Measurements from ENCODE around the gene NGFR. TPM values are rescaled to one million over a fixed set of nuclear protein-coding genes. Genes with fewer than 3 reads are reported as not detected.
A peak's percentile ranks its signal among the peaks of the same experiment; 100 is the strongest.

Gene NGFR
- total RNA-seq, 1 experiment from 2014 or later = 11.3 TPM

DNA sequence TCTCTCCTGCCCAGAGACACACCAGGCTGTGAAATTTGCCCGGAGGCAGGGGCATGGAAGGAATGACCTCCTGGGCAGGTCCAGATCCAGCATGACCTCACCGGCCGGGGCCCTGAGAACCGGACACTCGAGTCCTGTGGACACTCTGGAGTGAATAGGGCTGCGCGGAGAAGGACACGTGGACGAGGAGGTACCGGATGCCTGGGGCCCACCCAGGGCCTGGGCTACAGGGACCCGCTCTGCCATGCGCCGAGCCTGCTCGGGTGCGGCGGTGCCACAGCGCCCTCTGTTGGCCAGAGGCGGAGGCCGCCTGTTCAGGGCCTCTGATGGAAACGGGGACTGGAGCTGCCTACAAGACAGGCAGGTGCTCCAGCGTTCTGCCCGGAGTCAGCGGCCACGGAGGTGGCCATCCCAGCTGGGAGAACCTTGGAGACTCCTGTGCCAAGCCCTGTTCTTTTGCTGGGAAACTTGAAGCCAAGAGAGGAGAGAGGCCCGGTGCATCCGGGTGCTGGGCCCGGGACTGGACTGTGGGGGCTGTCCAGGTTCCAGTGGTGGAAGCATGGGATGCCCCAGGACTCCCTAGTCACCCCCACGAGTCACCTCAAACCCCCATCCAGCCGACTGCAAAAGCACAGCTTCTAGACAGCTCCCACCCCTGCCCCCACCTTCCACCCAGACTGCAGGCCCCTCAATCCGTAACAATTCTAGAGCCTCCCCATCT, 61.3 kb downstream of the NGFR start (continued):
- TF ChIP-seq, protein P1, sequence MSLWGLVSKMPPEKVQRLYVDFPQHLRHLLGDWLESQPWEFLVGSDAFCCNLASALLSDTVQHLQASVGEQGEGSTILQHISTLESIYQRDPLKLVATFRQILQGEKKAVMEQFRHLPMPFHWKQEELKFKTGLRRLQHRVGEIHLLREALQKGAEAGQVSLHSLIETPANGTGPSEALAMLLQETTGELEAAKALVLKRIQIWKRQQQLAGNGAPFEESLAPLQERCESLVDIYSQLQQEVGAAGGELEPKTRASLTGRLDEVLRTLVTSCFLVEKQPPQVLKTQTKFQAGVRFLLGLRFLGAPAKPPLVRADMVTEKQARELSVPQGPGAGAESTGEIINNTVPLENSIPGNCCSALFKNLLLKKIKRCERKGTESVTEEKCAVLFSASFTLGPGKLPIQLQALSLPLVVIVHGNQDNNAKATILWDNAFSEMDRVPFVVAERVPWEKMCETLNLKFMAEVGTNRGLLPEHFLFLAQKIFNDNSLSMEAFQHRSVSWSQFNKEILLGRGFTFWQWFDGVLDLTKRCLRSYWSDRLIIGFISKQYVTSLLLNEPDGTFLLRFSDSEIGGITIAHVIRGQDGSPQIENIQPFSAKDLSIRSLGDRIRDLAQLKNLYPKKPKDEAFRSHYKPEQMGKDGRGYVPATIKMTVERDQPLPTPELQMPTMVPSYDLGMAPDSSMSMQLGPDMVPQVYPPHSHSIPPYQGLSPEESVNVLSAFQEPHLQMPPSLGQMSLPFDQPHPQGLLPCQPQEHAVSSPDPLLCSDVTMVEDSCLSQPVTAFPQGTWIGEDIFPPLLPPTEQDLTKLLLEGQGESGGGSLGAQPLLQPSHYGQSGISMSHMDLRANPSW (CRISPR knock-in tag; conservative IDR thresholded peaks at IDR 0.05; ENCODE audit: low read depth) = no peak
- TF ChIP-seq, protein P2, sequence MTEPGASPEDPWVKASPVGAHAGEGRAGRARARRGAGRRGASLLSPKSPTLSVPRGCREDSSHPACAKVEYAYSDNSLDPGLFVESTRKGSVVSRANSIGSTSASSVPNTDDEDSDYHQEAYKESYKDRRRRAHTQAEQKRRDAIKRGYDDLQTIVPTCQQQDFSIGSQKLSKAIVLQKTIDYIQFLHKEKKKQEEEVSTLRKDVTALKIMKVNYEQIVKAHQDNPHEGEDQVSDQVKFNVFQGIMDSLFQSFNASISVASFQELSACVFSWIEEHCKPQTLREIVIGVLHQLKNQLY (CRISPR knock-in tag; IDR thresholded peaks at IDR 0.05) = no peak
- TF ChIP-seq SMAD4 (CRISPR knock-in tag; IDR thresholded peaks at IDR 0.05) = no peak
- TF ChIP-seq, protein P3, sequence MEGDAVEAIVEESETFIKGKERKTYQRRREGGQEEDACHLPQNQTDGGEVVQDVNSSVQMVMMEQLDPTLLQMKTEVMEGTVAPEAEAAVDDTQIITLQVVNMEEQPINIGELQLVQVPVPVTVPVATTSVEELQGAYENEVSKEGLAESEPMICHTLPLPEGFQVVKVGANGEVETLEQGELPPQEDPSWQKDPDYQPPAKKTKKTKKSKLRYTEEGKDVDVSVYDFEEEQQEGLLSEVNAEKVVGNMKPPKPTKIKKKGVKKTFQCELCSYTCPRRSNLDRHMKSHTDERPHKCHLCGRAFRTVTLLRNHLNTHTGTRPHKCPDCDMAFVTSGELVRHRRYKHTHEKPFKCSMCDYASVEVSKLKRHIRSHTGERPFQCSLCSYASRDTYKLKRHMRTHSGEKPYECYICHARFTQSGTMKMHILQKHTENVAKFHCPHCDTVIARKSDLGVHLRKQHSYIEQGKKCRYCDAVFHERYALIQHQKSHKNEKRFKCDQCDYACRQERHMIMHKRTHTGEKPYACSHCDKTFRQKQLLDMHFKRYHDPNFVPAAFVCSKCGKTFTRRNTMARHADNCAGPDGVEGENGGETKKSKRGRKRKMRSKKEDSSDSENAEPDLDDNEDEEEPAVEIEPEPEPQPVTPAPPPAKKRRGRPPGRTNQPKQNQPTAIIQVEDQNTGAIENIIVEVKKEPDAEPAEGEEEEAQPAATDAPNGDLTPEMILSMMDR (IDR thresholded peaks at IDR 0.05) = peak; percentile 96
- TF ChIP-seq, protein P4, sequence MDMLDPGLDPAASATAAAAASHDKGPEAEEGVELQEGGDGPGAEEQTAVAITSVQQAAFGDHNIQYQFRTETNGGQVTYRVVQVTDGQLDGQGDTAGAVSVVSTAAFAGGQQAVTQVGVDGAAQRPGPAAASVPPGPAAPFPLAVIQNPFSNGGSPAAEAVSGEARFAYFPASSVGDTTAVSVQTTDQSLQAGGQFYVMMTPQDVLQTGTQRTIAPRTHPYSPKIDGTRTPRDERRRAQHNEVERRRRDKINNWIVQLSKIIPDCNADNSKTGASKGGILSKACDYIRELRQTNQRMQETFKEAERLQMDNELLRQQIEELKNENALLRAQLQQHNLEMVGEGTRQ (CRISPR knock-in tag; IDR thresholded peaks at IDR 0.05) = 0 out of 2 replicates have a peak, but pooled peaks have one; percentile 44
- no peak for TF ChIP-seq KAT7 (CRISPR knock-in tag; IDR thresholded peaks at IDR 0.05; ENCODE audit: borderline replicate concordance)
- TF ChIP-seq, protein P5, sequence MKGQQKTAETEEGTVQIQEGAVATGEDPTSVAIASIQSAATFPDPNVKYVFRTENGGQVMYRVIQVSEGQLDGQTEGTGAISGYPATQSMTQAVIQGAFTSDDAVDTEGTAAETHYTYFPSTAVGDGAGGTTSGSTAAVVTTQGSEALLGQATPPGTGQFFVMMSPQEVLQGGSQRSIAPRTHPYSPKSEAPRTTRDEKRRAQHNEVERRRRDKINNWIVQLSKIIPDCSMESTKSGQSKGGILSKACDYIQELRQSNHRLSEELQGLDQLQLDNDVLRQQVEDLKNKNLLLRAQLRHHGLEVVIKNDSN (CRISPR knock-in tag; IDR thresholded peaks at IDR 0.05) = peak; percentile 49; the same call in 1 of the 2 replicates
- TF ChIP-seq CBFB (CRISPR knock-in tag; IDR thresholded peaks at IDR 0.05; ENCODE audit: low read depth) = no peak
- TF ChIP-seq NR2C2 (CRISPR knock-in tag; IDR thresholded peaks at IDR 0.05) = peak; percentile 56; the same call in 1 of the 2 replicates
- TF ChIP-seq TEAD1 (CRISPR knock-in tag; IDR thresholded peaks at IDR 0.05) = no peak; the same call in 1 of the 2 replicates

DNA sequence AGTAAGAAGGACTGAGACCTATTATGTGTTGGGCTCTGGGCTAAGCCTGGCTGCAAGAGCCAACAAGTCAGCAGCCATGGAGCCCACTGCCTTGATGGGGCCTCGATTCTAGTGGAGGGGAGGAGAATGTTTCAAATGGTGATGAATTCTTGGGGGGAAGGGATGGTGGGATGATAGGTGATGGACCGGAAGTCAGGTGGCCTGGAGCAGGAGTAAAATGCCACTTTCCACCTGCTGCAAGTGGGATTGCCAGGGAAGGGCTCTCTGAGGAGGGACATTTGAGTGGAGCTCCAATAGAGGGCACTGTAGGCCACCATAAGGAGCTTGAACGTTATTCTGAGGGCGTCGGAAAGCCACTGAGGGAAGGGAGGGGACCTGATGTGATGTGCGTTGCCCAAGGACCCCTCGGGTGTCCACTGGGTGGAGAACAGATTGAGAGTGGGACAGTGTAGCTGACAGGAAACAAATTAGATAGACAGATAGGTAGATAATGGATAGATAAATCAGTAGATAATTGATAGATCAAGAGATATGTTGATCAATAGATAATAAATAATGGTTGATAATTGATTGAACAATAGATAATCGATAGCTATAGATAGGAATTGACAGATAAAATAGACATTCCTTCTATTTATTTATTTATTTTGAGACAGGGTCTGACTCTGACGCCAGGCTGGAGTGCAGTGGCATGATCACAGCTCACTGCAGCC, 62.4 kb downstream of the NGFR start:
- DNase-seq (ENCODE audit: low spot score) = peak; percentile 70
- POLR2A ChIA-PET = no interaction called here
- peak; percentile 75 for ATAC-seq
- H3K4me3 Mint-ChIP-seq = no peak overlapping the region
- CTCF ChIA-PET = interaction anchor here (0.5 to 4.2 kb wide), 57 partner anchors 8 to 441 kb away, joined by 3 to 129 read pairs (median 7); partner anchors contain the start of genes DLX3, KAT7, NGFR and PHB1
- no peak overlapping the region for H3K27ac Mint-ChIP-seq
- H3K27me3 Mint-ChIP-seq (ENCODE audit: low read depth) = peaks cover 8% of the 10 kb centered on the region
- no peaks in the 10 kb centered on the region for H3K9me3 Mint-ChIP-seq
- TF ChIP-seq, protein P3 (IDR thresholded peaks at IDR 0.05) = 0 out of 2 replicates have a peak, but pooled peaks have one; percentile 49
- TF ChIP-seq ZNF121 (CRISPR knock-in tag; IDR thresholded peaks at IDR 0.05) = no peak
- peaks cover 13% of the 10 kb centered on the region for H3K4me1 Mint-ChIP-seq
- no peaks in the 10 kb centered on the region for H3K36me3 Mint-ChIP-seq

Small RNA genes within 50 kb of the gene (microRNA-seq; reads per million reads assigned to microRNA genes)
- not detected for gene MIR6165 (ENCODE audit: borderline number of aligned reads)

Other genes starting within 250 kb of the NGFR start
- 40.8 to 46.0 TPM (median 44.2 TPM) in 3 replicates for gene ZNF652, start 133.0 kb upstream of the NGFR start, total RNA-seq (2021)
- 350 to 375 TPM (median 362 TPM) in 3 replicates for gene PHB1, start 80.4 kb upstream of the NGFR start, total RNA-seq (2021)
- gene NXPH3, start 80.6 kb downstream of the NGFR start, total RNA-seq (2021) = 2.3 to 3.4 TPM (median 2.4 TPM) in 3 replicates
- 19.2 to 32.4 TPM (median 22.4 TPM) in 3 replicates for gene SPOP, start 182.8 kb downstream of the NGFR start, total RNA-seq (2021)
- 43.7 to 55.9 TPM (median 45.0 TPM) in 3 replicates for gene SLC35B1, start 212.7 kb downstream of the NGFR start, total RNA-seq (2021)

Measured in WTC11 (cell line).